H9 (cell line): Measurements from ENCODE around the gene SPTSSB. TPM values are rescaled to one million over a fixed set of nuclear protein-coding genes. Genes with fewer than 3 reads are reported as not detected.

Experiments
- DNase-seq: peaks from one replicate; pipeline ENCODE4 v3.0.0-alpha.2; 2017
- H2AFZ ChIP-seq: one replicate; pipeline ENCODE4 v1.6.1; 2013; ENCODE audit warnings: mild to moderate bottlenecking, low read length, control low read depth, moderate library complexity
- H2AK5ac ChIP-seq: 2 replicates; pipeline ENCODE4 v1.6.1; 2013; ENCODE audit warnings: low read length, control low read depth, mixed read lengths; ENCODE audit not compliant: insufficient read length
- H2BK120ac ChIP-seq: one replicate; pipeline ENCODE4 v1.6.1; 2013; ENCODE audit warnings: low read depth, mild to moderate bottlenecking, low read length, control low read depth, inconsistent platforms; ENCODE audit not compliant: poor library complexity, severe bottlenecking
- H2BK12ac ChIP-seq: 2 replicates; pipeline ENCODE4 v1.6.1; 2013; ENCODE audit warnings: low read length, control low read depth, mixed read lengths, low read depth; ENCODE audit not compliant: insufficient read length
- H2BK15ac ChIP-seq: 2 replicates; pipeline ENCODE4 v1.6.1; 2013; ENCODE audit warnings: low read depth, low read length, control low read depth
- H2BK20ac ChIP-seq: one replicate; pipeline ENCODE4 v1.6.1; 2013; ENCODE audit warnings: low read depth, mild to moderate bottlenecking, low read length, control low read depth, inconsistent platforms; ENCODE audit not compliant: poor library complexity, severe bottlenecking
- H2BK5ac ChIP-seq: 2 replicates; pipeline ENCODE4 v1.6.1; 2013; ENCODE audit warnings: low read length, control low read depth, mixed read lengths; ENCODE audit not compliant: insufficient read length
- H3K14ac ChIP-seq: 2 replicates; pipeline ENCODE4 v1.6.1; 2013; ENCODE audit warnings: low read length, control low read depth; ENCODE audit not compliant: insufficient read depth
- H3K18ac ChIP-seq: 2 replicates; pipeline ENCODE4 v1.6.1; 2013; ENCODE audit warnings: low read depth, mild to moderate bottlenecking, mixed read lengths, low read length, control low read depth; ENCODE audit not compliant: insufficient read length
- H3K23ac ChIP-seq: 2 replicates; pipeline ENCODE4 v1.6.1; 2013; ENCODE audit warnings: low read length, control low read depth, mixed read lengths, low read depth; ENCODE audit not compliant: insufficient read length
- H3K23me2 ChIP-seq: 2 replicates; pipeline ENCODE4 v1.6.1; 2013; ENCODE audit warnings: low read depth, mild to moderate bottlenecking, mixed read lengths, low read length, control low read depth; ENCODE audit not compliant: insufficient read length, poor library complexity, severe bottlenecking
- H3K27ac ChIP-seq: 2 replicates; pipeline ENCODE4 v1.5.1; 2013; ENCODE audit warnings: low read length, control low read depth, mixed read lengths, low read depth; ENCODE audit not compliant: insufficient read length
- H3K27me3 ChIP-seq: 2 replicates; pipeline ENCODE4 v1.6.1; 2013; ENCODE audit warnings: low read length, control low read depth, inconsistent platforms; ENCODE audit not compliant: insufficient read depth
- H3K4ac ChIP-seq: 2 replicates; pipeline ENCODE4 v1.6.1; 2013; ENCODE audit warnings: low read depth, mild to moderate bottlenecking, control low read depth, inconsistent platforms, low read length, moderate library complexity
- H3K4me1 ChIP-seq: 2 replicates; pipeline ENCODE4 v1.6.1; 2013; ENCODE audit warnings: low read length, control low read depth, inconsistent platforms; ENCODE audit not compliant: insufficient read depth
- H3K4me2 ChIP-seq: 2 replicates; pipeline ENCODE4 v1.6.1; 2013; ENCODE audit warnings: low read length, control low read depth, mixed read lengths; ENCODE audit not compliant: insufficient read length, insufficient read depth
- H3K56ac ChIP-seq: 2 replicates; pipeline ENCODE4 v1.6.1; 2013; ENCODE audit warnings: low read depth, mild to moderate bottlenecking, mixed read lengths, low read length, control low read depth; ENCODE audit not compliant: insufficient read length
- H3K79me1 ChIP-seq: 2 replicates; pipeline ENCODE4 v1.6.1; 2013; ENCODE audit warnings: low read depth, mild to moderate bottlenecking, moderate library complexity, low read length, control low read depth, inconsistent platforms; ENCODE audit not compliant: insufficient read depth, poor library complexity, severe bottlenecking
- H3K79me2 ChIP-seq: 2 replicates; pipeline ENCODE4 v1.6.1; 2013; ENCODE audit warnings: low read length, control low read depth, inconsistent platforms; ENCODE audit not compliant: insufficient read depth
- H3K9ac ChIP-seq: 2 replicates; pipeline ENCODE4 v1.6.1; 2013; ENCODE audit warnings: low read length, control low read depth, mixed read lengths; ENCODE audit not compliant: insufficient read length; ENCODE audit errors: extremely low read depth
- H3K9me3 ChIP-seq: one replicate; pipeline ENCODE4 v1.6.1; 2013; ENCODE audit warnings: low read depth, low read length, inconsistent platforms; ENCODE audit not compliant: control insufficient read depth
- H3T11ph ChIP-seq: one replicate; pipeline ENCODE4 v1.6.1; 2013; ENCODE audit warnings: mild to moderate bottlenecking, low read length, control low read depth, inconsistent platforms
- H4K20me1 ChIP-seq: one replicate; pipeline ENCODE4 v1.6.1; 2013; ENCODE audit not compliant: control insufficient read depth, insufficient read length, insufficient read depth
- H4K5ac ChIP-seq: 2 replicates; pipeline ENCODE4 v1.6.1; 2013; ENCODE audit warnings: low read depth, mild to moderate bottlenecking, mixed read lengths, low read length, control low read depth; ENCODE audit not compliant: insufficient read length
- H4K8ac ChIP-seq: replicated peaks from 2 replicates; pipeline ENCODE4 v1.6.1; 2013; ENCODE audit warnings: low read length, control low read depth, mixed read lengths, low read depth; ENCODE audit not compliant: insufficient read length
- H4K91ac ChIP-seq: 2 replicates; pipeline ENCODE4 v1.6.1; 2013; ENCODE audit warnings: low read depth, mild to moderate bottlenecking, moderate library complexity, mixed read lengths, low read length, control low read depth; ENCODE audit not compliant: insufficient read length
- H3K27ac Mint-ChIP-seq, 3 experiments: 2 replicates in 2 of 3; 3 replicates in 1 of 3; pipeline ENCODE4 v1.8.0; 2020 to 2021; ENCODE audit warnings: mixed read lengths in 3 of 3, mild to moderate bottlenecking in 1 of 3, moderate library complexity in 1 of 3
- H3K27me3 Mint-ChIP-seq: 2 replicates; pipeline ENCODE4 v1.8.0; 2021; ENCODE audit warnings: low read depth, mild to moderate bottlenecking, moderate library complexity, mixed read lengths
- H3K36me3 Mint-ChIP-seq, 3 experiments: 2 replicates in 2 of 3; 3 replicates in 1 of 3; pipeline ENCODE4 v1.8.0; 2020 to 2021; ENCODE audit warnings: low read depth in 3 of 3, mixed read lengths in 3 of 3; ENCODE audit not compliant: insufficient read depth in 1 of 3
- H3K4me1 Mint-ChIP-seq, 2 experiments: 2 replicates each; pipeline ENCODE4 v1.8.0; 2020; ENCODE audit warnings: mixed read lengths in 2 of 2
- H3K4me3 Mint-ChIP-seq, 2 experiments: 2 replicates in 1 of 2; 3 replicates in 1 of 2; pipeline ENCODE4 v1.8.0; 2020 to 2021; ENCODE audit warnings: mild to moderate bottlenecking in 2 of 2, mixed read lengths in 2 of 2, moderate library complexity in 1 of 2
- H3K9me3 Mint-ChIP-seq, 2 experiments: 2 replicates in 1 of 2; 3 replicates in 1 of 2; pipeline ENCODE4 v1.8.0; 2020; ENCODE audit warnings: mild to moderate bottlenecking in 2 of 2, mixed read lengths in 2 of 2, moderate library complexity in 1 of 2
- WGBS: extraction: QIAGEN DNeasy Blood & Tissue Kit; methylation state at CpG from one replicate; pipeline ENCODE4 v1.1.7; 2013; ENCODE audit warnings: missing lambda C conversion rate, low lambda C conversion rate, mixed read lengths; ENCODE audit not compliant: insufficient read length; ENCODE audit errors: extremely low coverage; 5-methylcytosine and 5-hydroxymethylcytosine counted together
- total RNA-seq: library from RNA; stranded (reverse); gene quantifications from 2 replicates; pipeline ENCODE4 v1.2.1, GENCODE V29; 2021
- TF ChIP-seq, protein P1 (sequence below): fragments of 200-600 bp; sonication (generic); conservative IDR thresholded peaks from 3 replicates; pipeline ENCODE4 v1.8.0; 2021; ENCODE audit warnings: antibody characterized with exemption, mild to moderate bottlenecking

SPTSSB gene
- total RNA-seq, 1 experiment from 2014 or later = 3.5 TPM

DNA sequence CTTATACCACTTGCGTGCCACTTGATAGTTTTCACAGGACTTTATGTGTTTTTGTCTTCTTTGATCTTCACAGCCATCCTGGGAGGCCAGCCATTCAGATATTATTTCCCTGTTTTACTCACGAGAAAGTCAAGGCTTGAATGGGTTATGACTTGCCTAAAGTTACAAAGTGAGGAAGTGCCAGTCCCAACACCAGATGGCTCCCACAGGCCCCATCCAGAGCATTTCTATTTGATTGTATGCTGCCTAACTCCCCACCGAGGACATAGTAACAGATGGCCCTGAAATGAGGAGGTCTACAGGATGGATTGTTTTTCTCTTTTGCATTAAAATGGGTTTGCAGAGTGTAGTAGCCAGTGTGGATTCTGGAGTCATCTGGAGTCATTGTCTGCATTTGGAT is 74.5 kb downstream of the SPTSSB start:
- no peak overlapping the region for H3K27ac Mint-ChIP-seq
- Histone ChIP-seq H3K23ac (no peak overlapping the region), H3K18ac (no peak overlapping the region), H3T11ph (no peak overlapping the region), H3K27me3 (no peaks in the 10 kb centered on the region; the same call in 1 of the 2 replicates), H2BK120ac (no peak overlapping the region), H3K56ac (no peak overlapping the region), H3K27ac (no peak overlapping the region), H4K20me1 (no peaks in the 10 kb centered on the region), H4K5ac (no peak overlapping the region), H2BK15ac (no peak overlapping the region), H2AFZ (no peak overlapping the region), H3K9me3 (peaks cover 18% of the 10 kb centered on the region), H4K8ac (no peak overlapping the region), H2BK20ac (no peak overlapping the region), H3K79me1 (no peaks in the 10 kb centered on the region), H3K4me1 (no peaks in the 10 kb centered on the region), H2BK5ac (no peak overlapping the region), H2AK5ac (no peak overlapping the region), H3K9ac (no peak overlapping the region), H2BK12ac (no peak overlapping the region), H3K4me2 (no peak overlapping the region), H3K4ac (no peak overlapping the region), H3K14ac (no peak overlapping the region), H3K23me2 (no peaks in the 10 kb centered on the region), H4K91ac (no peak overlapping the region), H3K79me2 (no peaks in the 10 kb centered on the region)
- H3K4me3 Mint-ChIP-seq = no peak overlapping the region
- WGBS = no CpG with 5 or more reads among the region's 3 CpGs
- peaks cover 9 to 25% (median 22%) of the 10 kb centered on the region in 3 experiments for H3K36me3 Mint-ChIP-seq
- TF ChIP-seq, protein P1, sequence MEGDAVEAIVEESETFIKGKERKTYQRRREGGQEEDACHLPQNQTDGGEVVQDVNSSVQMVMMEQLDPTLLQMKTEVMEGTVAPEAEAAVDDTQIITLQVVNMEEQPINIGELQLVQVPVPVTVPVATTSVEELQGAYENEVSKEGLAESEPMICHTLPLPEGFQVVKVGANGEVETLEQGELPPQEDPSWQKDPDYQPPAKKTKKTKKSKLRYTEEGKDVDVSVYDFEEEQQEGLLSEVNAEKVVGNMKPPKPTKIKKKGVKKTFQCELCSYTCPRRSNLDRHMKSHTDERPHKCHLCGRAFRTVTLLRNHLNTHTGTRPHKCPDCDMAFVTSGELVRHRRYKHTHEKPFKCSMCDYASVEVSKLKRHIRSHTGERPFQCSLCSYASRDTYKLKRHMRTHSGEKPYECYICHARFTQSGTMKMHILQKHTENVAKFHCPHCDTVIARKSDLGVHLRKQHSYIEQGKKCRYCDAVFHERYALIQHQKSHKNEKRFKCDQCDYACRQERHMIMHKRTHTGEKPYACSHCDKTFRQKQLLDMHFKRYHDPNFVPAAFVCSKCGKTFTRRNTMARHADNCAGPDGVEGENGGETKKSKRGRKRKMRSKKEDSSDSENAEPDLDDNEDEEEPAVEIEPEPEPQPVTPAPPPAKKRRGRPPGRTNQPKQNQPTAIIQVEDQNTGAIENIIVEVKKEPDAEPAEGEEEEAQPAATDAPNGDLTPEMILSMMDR = no peak
- no peaks in the 10 kb centered on the region for H3K27me3 Mint-ChIP-seq
- no peaks in the 10 kb centered on the region for H3K4me1 Mint-ChIP-seq
- peaks cover 24 to 27% of the 10 kb centered on the region in 2 experiments for H3K9me3 Mint-ChIP-seq
- no peak for DNase-seq
